Prostate gland (tissue), 2 donors: ENCODE measurements around the gene ERC2. TPM values are rescaled to one million over a fixed set of nuclear protein-coding genes. Genes with fewer than 3 reads are reported as not detected.

ENCODE experiments used
- DNase-seq: peaks from one replicate; pipeline ENCODE4 v3.0.0-alpha.2; 2019; ENCODE audit warnings: low spot score
- H3K27ac ChIP-seq, 2 donors: fragments of 200-600 bp; sonication (generic); 2 replicates each; pipeline ENCODE4 v1.5.1; 2017 to 2019
- H3K27me3 ChIP-seq: fragments of 200-600 bp; sonication (generic); replicated peaks from 2 replicates; pipeline ENCODE4 v1.5.1; 2019; ENCODE audit not compliant: insufficient read depth
- H3K36me3 ChIP-seq, 2 donors: fragments of 200-600 bp; sonication (generic); 1 replicate in 1 of 2; 2 replicates in 1 of 2; pipeline versions ENCODE4 v1.5.1 to v1.8.1; 2017 to 2019
- H3K4me1 ChIP-seq: fragments of 200-600 bp; sonication (generic); replicated peaks from 2 replicates; pipeline ENCODE4 v1.5.1; 2019
- H3K4me3 ChIP-seq, 2 donors: fragments of 200-600 bp; sonication (generic); 2 replicates each; pipeline ENCODE4 v1.5.1; 2017 to 2019
- H3K9me3 ChIP-seq: fragments of 200-600 bp; sonication (generic); 2 replicates; pipeline ENCODE4 v1.5.1; 2017
- CTCF ChIP-seq, 4 experiments: fragments of 200-600 bp in 2 of 4; fragments of 450-650 bp in 2 of 4; sonication (generic) in 2 of 4; IDR thresholded peaks; 1 replicate in 3 of 4; 2 replicates in 1 of 4; pipeline ENCODE4 v1.5.1; 2016 to 2019; ENCODE audit warnings: antibody characterized with exemption in 4 of 4, mild to moderate bottlenecking in 2 of 4, moderate library complexity in 2 of 4
- POLR2A ChIP-seq: fragments of 450-650 bp; IDR thresholded peaks from one replicate; pipeline ENCODE4 v1.6.1; 2016; ENCODE audit warnings: antibody characterized with exemption, mild to moderate bottlenecking
- POLR2AphosphoS5 ChIP-seq: sonication (generic); formaldehyde crosslinking; IDR thresholded peaks from one replicate; pipeline ENCODE4 v1.6.1; 2017; ENCODE audit warnings: antibody characterized with exemption
- WGBS: methylation state at CpG from one replicate; pipeline ENCODE4 v1.1.5; 2018; 5-methylcytosine and 5-hydroxymethylcytosine counted together
- intact Hi-C: fragments of 100-400 bp; cut with DNase I; formaldehyde crosslinking; loops from one replicate; pipeline ENCODE4 v1.14.2; 2022
- total RNA-seq, 2 donors: library from RNA; depleted of rRNA; stranded (reverse); fragments of >200 nt; gene quantifications; one replicate each; pipeline ENCODE4 v1.1.0, GENCODE V29; 2016

Gene ERC2
- total RNA-seq, 2 donors from 2014 or later: 1.0 to 2.7 TPM

GRCh38 chr3:56422316-56422715 lies 46.0 kb downstream of the ERC2 start:
- no peaks in the 10 kb centered on the region for H3K9me3 ChIP-seq
- 69% methylated on average over 2 of the region's 2 CpGs for WGBS
- no peaks in the 10 kb centered on the region for H3K36me3 ChIP-seq
- intact Hi-C loops: no loop called here
- H3K4me3 ChIP-seq: no peak overlapping the region
- H3K27ac ChIP-seq: no peak overlapping the region
- H3K27me3 ChIP-seq: no peaks in the 10 kb centered on the region
- no peak for DNase-seq
- TF ChIP-seq POLR2AphosphoS5 (no peak), POLR2A (no peak), CTCF (IDR thresholded peaks at IDR 0.05) (no peak)
- no peaks in the 10 kb centered on the region for H3K4me1 ChIP-seq

- no peak overlapping the region for H3K27ac ChIP-seq
- 94% methylated on average over 5 of the region's 5 CpGs for WGBS
- H3K36me3 ChIP-seq: no peaks in the 10 kb centered on the region
Measured at GRCh38 chr3:56421205-56421604, 47.1 kb downstream of the ERC2 start.

GRCh38 chr3:56415652-56416051 lies 52.6 kb downstream of the ERC2 start:
- no peaks in the 10 kb centered on the region for H3K9me3 ChIP-seq
- WGBS: 77% methylated on average over 3 of the region's 3 CpGs
- no peak overlapping the region for H3K4me3 ChIP-seq
- H3K4me1 ChIP-seq: no peaks in the 10 kb centered on the region
- H3K27ac ChIP-seq: no peak overlapping the region
- no peaks in the 10 kb centered on the region for H3K27me3 ChIP-seq
- H3K36me3 ChIP-seq: no peaks in the 10 kb centered on the region
- DNase-seq: no peak
- TF ChIP-seq POLR2A (no peak), POLR2AphosphoS5 (no peak), CTCF (IDR thresholded peaks at IDR 0.05) (no peak)
- intact Hi-C loops: no loop called here

More at GRCh38 chr3:56421205-56421604, 47.1 kb downstream of the ERC2 start:
- no peaks in the 10 kb centered on the region for H3K4me1 ChIP-seq
- no peak overlapping the region for H3K4me3 ChIP-seq
- intact Hi-C loops: no loop called here
- TF ChIP-seq POLR2AphosphoS5: no peak
- TF ChIP-seq POLR2A: no peak
- TF ChIP-seq CTCF (IDR thresholded peaks at IDR 0.05): no peak
- no peak for DNase-seq
- no peaks in the 10 kb centered on the region for H3K9me3 ChIP-seq
- no peaks in the 10 kb centered on the region for H3K27me3 ChIP-seq

GRCh38 chr3:56413911-56414310 lies 54.4 kb downstream of the ERC2 start:
- no peak overlapping the region for H3K27ac ChIP-seq

More at GRCh38 chr3:56413911-56414310, 54.4 kb downstream of the ERC2 start:
- 47% methylated on average over 2 of the region's 2 CpGs for WGBS
- Histone ChIP-seq H3K4me1 (no peaks in the 10 kb centered on the region), H3K36me3 (no peaks in the 10 kb centered on the region), H3K9me3 (no peaks in the 10 kb centered on the region), H3K4me3 (no peak overlapping the region), H3K27me3 (no peaks in the 10 kb centered on the region)
- DNase-seq: no peak
- intact Hi-C loops: no loop called here
- no peak for TF ChIP-seq CTCF (IDR thresholded peaks at IDR 0.05)
- no peak for TF ChIP-seq POLR2AphosphoS5
- no peak for TF ChIP-seq POLR2A
